ENCODE measurements around the gene CST6. TPM values are rescaled to one million over a fixed set of nuclear protein-coding genes. Genes with fewer than 3 reads are reported as not detected.

The CST6 gene
- total RNA-seq, 4 donors from 2014 or later: 1.6 to 6.2 TPM; not detected in 2

GRCh38 chr11:66011239-66011784, 496 bp upstream of the CST6 start:
- no peak for DNase-seq (ENCODE audit: low spot score)
- ATAC-seq (ENCODE audit: low FRiP score): no peak

GRCh38 chr11:66012371-66012945, 650 bp downstream of the CST6 start:
- ATAC-seq (ENCODE audit: low FRiP score): no peak
- no peak for TF ChIP-seq CTCF (IDR thresholded peaks at IDR 0.05)
- no peak for DNase-seq (ENCODE audit: low spot score)

More at GRCh38 chr11:66011239-66011784, 496 bp upstream of the CST6 start:
- no peak for TF ChIP-seq CTCF (IDR thresholded peaks at IDR 0.05)

GRCh38 chr11:66012946-66013761, 1.3 kb downstream of the CST6 start:
- no peak for TF ChIP-seq CTCF (IDR thresholded peaks at IDR 0.05)
- DNase-seq (ENCODE audit: low spot score) (no peak), ATAC-seq (ENCODE audit: low FRiP score) (no peak)

GRCh38 chr11:66013762-66014100, 1.9 kb downstream of the CST6 start:
- TF ChIP-seq CTCF (IDR thresholded peaks at IDR 0.05): no peak
- DNase-seq (ENCODE audit: low spot score) (no peak), ATAC-seq (ENCODE audit: low FRiP score) (no peak)

GRCh38 chr11:66014804-66015453, 3.1 kb downstream of the CST6 start:
- no peak for TF ChIP-seq CTCF (IDR thresholded peaks at IDR 0.05)
- ATAC-seq (ENCODE audit: low FRiP score): no peak
- DNase-seq (ENCODE audit: low spot score): no peak

- no peak for DNase-seq (ENCODE audit: low spot score)
- ATAC-seq (ENCODE audit: low FRiP score): no peak
Observed at GRCh38 chr11:66015454-66015881, 3.7 kb downstream of the CST6 start.

More at GRCh38 chr11:66015454-66015881, 3.7 kb downstream of the CST6 start:
- no peak for TF ChIP-seq CTCF (IDR thresholded peaks at IDR 0.05)

Measured in omental fat pad (tissue), 4 donors.